Retinal pigment epithelial cell (primary cell): ENCODE results near the gene HSD11B1.

Experiments used
- DNase-seq: peaks from one replicate; pipeline ENCODE4 v3.0.0-alpha.2; 2010; ENCODE audit warnings: low read depth
- H3K4me3 ChIP-seq: 2 replicates; pipeline ENCODE4 v1.5.1; 2011; ENCODE audit warnings: mild to moderate bottlenecking, low read length, control low read depth, moderate library complexity
- TF ChIP-seq, protein P1 (sequence below): conservative IDR thresholded peaks from 2 replicates; pipeline ENCODE4 v1.5.1; 2011; ENCODE audit warnings: low read depth, low read length, control low read depth, inconsistent platforms

HSD11B1 gene

DNA sequence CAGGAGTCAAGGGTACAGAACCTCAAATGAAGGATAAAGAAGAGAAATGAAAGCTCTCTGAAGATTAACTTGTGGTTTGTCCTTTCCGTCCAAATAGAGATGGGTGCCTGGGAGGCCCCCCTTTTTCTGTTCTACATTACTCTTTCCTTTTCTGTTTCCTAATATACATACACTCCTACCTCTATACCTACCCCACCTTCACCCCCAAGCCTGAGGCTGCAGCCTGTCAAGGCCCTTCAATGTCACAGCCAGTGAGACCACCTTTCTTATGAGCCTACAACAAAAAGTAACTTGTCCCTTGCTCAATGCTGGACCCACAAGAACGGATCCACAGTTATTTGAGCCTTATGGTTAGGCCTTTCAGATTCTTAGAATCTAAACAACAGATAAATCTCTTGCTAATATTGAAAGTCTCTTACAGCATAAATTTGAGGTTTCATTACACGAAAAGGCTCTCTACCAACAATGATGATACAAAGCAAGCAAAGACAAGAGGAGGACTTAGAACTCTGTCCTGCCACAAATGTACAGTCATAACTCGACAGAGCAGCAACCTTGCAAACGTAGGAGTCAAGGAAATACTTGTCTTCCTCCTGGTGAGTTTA, 47.1 kb downstream of the HSD11B1 start:
- H3K4me3 ChIP-seq, result no peak overlapping the region
- no peak for DNase-seq
- TF ChIP-seq, protein P1, sequence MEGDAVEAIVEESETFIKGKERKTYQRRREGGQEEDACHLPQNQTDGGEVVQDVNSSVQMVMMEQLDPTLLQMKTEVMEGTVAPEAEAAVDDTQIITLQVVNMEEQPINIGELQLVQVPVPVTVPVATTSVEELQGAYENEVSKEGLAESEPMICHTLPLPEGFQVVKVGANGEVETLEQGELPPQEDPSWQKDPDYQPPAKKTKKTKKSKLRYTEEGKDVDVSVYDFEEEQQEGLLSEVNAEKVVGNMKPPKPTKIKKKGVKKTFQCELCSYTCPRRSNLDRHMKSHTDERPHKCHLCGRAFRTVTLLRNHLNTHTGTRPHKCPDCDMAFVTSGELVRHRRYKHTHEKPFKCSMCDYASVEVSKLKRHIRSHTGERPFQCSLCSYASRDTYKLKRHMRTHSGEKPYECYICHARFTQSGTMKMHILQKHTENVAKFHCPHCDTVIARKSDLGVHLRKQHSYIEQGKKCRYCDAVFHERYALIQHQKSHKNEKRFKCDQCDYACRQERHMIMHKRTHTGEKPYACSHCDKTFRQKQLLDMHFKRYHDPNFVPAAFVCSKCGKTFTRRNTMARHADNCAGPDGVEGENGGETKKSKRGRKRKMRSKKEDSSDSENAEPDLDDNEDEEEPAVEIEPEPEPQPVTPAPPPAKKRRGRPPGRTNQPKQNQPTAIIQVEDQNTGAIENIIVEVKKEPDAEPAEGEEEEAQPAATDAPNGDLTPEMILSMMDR, result no peak

DNA sequence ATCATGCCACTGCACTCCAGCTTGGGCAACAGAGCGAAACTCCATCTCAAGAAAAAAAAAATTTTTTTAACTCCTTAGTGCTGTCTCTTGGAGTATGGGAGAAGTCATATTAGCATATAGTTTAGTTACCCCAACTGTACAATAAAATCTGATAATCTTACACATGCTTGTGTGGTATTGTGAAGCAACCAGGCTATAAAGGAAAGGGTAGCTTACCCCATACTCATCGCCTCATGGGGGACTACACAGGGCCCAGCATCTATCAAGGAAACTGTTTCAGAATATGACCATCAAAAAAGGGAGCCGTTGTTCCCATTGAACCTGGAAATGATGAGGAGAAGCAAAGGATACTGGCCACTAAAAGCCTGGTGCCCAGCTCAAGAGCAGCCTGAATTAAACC, 48.2 kb downstream of the HSD11B1 start:
- TF ChIP-seq, protein P1, result no peak
- DNase-seq, result no peak
- H3K4me3 ChIP-seq, result no peak overlapping the region

DNA sequence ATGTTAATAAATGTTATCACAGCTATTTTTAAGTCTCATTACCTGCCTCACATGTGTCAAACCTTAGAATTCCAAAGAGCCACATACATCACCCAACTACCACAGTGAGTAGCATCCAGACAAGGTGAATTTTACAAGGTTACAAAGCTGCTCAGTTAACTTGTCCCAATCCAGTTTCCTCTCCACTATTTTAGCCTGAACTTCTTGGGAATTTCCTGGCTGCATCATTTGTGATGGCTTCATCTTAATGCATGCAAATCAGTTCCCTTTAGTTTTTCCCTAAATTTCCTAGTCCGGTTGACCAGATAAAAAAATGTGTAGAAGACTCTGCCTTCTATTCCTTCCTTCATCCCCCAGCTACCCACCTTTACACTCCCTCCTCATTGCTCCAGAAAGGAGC, 50.6 kb downstream of the HSD11B1 start:
- no peak for DNase-seq
- H3K4me3 ChIP-seq, result no peak overlapping the region
- TF ChIP-seq, protein P1, result no peak

DNA sequence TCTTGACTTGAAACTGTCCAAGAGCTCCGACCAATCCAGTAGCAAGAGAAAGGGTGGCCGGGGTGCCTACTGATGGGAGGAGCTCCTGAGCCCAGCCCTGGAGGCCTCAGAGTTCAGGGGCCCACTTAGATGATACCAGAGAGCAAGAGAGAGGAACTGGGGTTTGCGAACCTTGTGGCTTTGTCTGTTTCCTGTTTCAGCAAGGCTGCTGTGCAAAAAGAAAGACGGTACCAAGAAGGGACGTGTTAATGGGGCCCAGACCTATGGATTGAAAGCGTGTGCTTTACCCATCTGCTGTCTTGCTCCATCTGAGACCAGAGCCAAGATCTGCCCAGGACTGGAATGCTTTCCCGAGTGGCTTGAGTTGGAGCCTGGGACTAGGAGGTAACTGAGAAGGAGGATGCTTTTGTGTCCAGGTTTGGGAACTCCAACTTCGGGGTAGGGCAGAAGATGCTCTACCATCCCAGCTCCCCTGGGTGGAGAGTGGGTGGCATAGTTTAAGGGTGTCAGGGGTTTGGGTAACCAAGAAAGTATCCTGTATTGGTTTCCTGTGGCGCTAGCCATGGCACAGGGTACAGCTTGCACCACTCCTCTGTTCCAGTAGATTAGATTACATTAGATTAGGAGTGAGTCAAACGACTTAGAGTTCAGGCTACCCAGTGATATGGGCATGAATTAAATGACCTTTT, 51.4 kb downstream of the HSD11B1 start, which contains the start of gene TRAF3IP3:
Gene TRAF3IP3, plus strand, starts transcription at position 128 of the 689 bp plus-strand sequence. CDS start 3,987 bp downstream, outside the sequence.
- no peak within 1 kb of the TSS for H3K4me3 ChIP-seq
- no peak for DNase-seq
- TF ChIP-seq, protein P1, result no peak

DNA sequence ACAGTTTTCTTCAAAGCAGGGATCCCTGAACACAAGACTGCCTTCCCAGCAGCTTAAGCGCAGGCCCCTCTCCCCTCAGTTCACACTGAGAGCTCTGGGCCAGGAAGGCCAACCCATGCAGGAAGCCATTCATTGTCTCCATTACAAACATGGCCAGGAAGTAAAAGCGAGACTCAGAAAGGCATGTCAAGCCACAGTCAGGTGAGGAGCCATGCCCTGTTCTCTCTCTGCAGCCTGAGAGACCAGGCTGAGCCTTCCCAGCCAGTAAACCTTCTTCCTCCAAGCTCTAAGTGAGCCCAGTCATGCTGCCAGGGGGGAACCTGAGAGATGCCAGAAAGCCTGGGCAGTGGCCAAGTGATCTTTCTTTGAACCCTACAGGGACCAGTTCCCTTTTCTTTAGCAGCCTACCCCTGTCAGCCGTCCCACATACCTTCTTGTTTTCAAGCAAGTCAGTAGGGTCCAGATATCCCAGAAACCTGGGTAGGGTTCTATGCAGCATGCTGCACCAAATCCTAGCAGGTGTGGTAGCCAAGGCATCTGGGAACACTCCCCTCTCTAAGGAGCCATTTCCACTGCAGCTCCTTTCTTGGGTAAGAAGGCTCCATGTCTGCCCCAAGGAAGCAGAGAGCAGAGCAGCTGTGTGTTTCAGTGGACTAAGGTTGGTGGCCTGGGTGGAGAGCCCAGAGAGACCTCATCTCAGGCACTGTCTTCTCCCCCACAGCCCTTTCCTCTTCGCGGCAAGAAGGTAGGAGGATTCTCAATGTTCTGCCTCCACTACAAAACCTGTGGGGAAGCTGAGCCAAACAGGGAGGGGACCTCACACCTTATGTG, 52.2 kb downstream of the HSD11B1 start:
- TF ChIP-seq, protein P1, result no peak
- no peak for DNase-seq
- H3K4me3 ChIP-seq, result no peak overlapping the region

DNA sequence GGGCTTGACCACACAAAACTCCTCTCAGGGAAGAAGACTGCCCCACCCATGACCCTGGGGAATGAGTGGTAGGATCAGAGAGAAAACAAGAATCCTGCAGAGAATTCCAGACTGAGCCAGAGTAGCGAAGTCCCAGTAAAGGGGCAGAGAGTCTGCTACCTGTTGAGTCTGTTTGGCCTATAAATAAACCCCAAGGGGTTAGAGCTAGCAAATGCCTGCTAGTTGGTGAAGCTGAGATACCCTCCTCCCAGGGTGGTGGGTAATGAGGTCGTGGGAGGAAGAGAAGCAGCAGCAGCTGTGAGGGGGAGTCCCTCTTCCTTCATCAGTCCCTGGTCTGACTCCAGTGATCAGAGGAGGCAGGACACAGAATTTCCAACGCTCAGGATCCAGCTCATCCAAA, 53.8 kb downstream of the HSD11B1 start:
- no peak for DNase-seq
- TF ChIP-seq, protein P1, result no peak
- H3K4me3 ChIP-seq, result no peak overlapping the region
